Right cardiac atrium (tissue), 5 donors: ENCODE results near the gene SAP30BP. TPM values are rescaled to one million over a fixed set of nuclear protein-coding genes. Genes with fewer than 3 reads are reported as not detected.

Experiments used
- ATAC-seq, 2 donors: fragments of 200-7000 bp; cut with Tn5 transposase; one replicate each; pipeline versions ENCODE4 v1.8.0 to v1.9.1; 2020; ENCODE audit warnings: moderate library complexity in 2 of 2, mild to moderate bottlenecking in 1 of 2
- DNase-seq, 3 donors: peaks; one replicate each; pipeline ENCODE4 v3.0.0-alpha.2; 2020
- H3K27ac ChIP-seq: one replicate; pipeline ENCODE4 v1.5.1; 2013; ENCODE audit warnings: mild to moderate bottlenecking, low read length, control low read depth, moderate library complexity
- H3K27me3 ChIP-seq: one replicate; pipeline ENCODE4 v1.6.1; 2013; ENCODE audit not compliant: control insufficient read depth, insufficient read depth
- H3K4me1 ChIP-seq: one replicate; pipeline ENCODE4 v1.6.1; 2013; ENCODE audit warnings: low read length; ENCODE audit not compliant: control insufficient read depth, insufficient read depth
- H3K4me3 ChIP-seq: one replicate; pipeline ENCODE4 v1.5.1; 2013; ENCODE audit warnings: low read length, control low read depth
- H3K9me3 ChIP-seq: one replicate; pipeline ENCODE4 v1.6.1; 2013; ENCODE audit warnings: low read length; ENCODE audit not compliant: control insufficient read depth
- WGBS: extraction: QIAGEN DNeasy Blood & Tissue Kit; methylation state at CpG from one replicate; pipeline ENCODE4 v1.1.7; 2013; 5-methylcytosine and 5-hydroxymethylcytosine counted together
- intact Hi-C, 4 donors: fragments of 100-400 bp; cut with DNase I; formaldehyde crosslinking; loops; one replicate each; pipeline versions ENCODE4 v1.11.0 to v1.14.0; 2022 to 2023
- long read RNA-seq, 4 donors: library from polyadenylated mRNA; unstranded; transcript quantifications; one replicate each; pipeline ENCODE4 v2.0.0, GENCODE V29; 2020 to 2021
- polyA plus RNA-seq: library from polyadenylated mRNA; stranded (reverse); fragments of 200-250 nt; gene quantifications from one replicate; pipeline ENCODE4 v1.2.3, GENCODE V29; 2013
- total RNA-seq, 4 donors: library from RNA; stranded (reverse); fragmentation: NEBNext Ultra II Directional; extraction: Animal tissue kit (Norgen Biotek cat#: 25700); gene quantifications; one replicate each; pipeline ENCODE4 v1.2.1, GENCODE V29; 2021
- donor health status: healthy with polysubstance abuse.
- donor health status: DM: no; HTN: yes; CAD: no.
- donor health status: DM: no; HTN: no; CAD: no.
- donor health status: DM: no; HTN: yes; CAD: no; lungs with severe emphysema.
- donor health status: DM: yes; HTN: yes; CAD: no.

The SAP30BP gene
- total RNA-seq (10 to 100 TPM; 51.0 to 66.5 (median 56.3) TPM), polyA plus RNA-seq (58.5 TPM)
- long read RNA-seq, donor 1, transcript SAP30BP-225 (11 exons, 2,722 nt): major isoform, 82 of 104 reads
- long read RNA-seq, donor 1, partial matches to known transcripts: 5 of 104 reads
- long read RNA-seq, donor 1, other reads (novel, unspliced or antisense): 13 of 104 reads
- long read RNA-seq, donor 2, transcript SAP30BP-225 (11 exons, 2,722 nt): major isoform, 30 of 37 reads
- long read RNA-seq, donor 2, partial matches to known transcripts: 3 of 37 reads
- long read RNA-seq, donor 2, other reads (novel, unspliced or antisense): 0 of 37 reads
- long read RNA-seq, donor 3, transcript SAP30BP-225 (11 exons, 2,722 nt): major isoform, 116 of 145 reads
- long read RNA-seq, donor 3, partial matches to known transcripts: 5 of 145 reads
- long read RNA-seq, donor 3, other reads (novel, unspliced or antisense): 21 of 145 reads
- long read RNA-seq, donor 4, transcript SAP30BP-225 (11 exons, 2,722 nt): major isoform, 24 of 33 reads
- long read RNA-seq, donor 4, partial matches to known transcripts: 2 of 33 reads
- long read RNA-seq, donor 4, other reads (novel, unspliced or antisense): 6 of 33 reads

DNA sequence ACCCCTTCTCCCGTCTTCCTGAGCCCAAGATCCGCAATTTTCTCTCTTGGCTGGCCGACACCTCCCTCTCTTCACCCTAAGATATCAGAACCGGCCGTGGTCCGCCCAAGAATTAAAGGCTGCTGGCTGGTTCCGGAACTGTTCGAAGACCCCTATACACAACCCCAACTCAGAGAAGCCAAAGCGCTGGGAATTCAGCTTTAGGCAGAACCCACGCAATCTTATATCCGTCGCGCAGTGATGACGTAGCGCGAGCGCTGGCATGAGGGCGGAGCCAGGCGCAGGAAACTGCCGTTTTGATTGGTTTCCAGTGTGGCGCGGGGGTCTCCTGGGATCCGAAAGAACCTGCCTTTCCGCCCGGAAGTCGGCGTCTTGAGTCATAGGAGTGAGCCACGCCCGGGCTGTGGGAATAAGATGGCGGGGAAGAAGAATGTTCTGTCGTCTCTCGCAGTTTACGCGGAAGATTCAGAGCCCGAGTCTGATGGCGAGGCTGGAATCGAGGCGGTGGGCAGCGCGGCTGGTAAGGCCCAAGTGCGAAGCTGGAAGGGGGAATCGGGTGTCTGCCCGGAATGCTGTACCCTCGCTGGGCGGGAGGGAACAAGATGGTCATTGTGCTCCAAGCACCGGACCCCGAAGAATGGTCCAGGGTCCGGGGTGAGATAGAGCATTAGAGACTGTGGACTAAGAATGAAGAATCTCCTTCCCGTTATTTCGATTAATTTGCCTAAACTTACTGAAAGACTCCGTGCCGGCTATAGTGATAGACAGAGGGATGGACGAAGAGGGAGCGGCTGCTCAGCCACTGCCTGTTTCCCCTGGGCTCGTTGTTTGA is at the start of gene SAP30BP, which contains the start of gene RECQL5:
TSS of gene SAP30BP (plus strand) at position 380 of the 832 bp plus-strand sequence. CDS start at position 415, 35 bp downstream.
TSS of gene RECQL5 (minus strand) at position 196 of the 832 bp plus-strand sequence. CDS start 597 bp downstream, outside the sequence.
- Histone ChIP-seq H3K9me3 (no peaks in the 10 kb centered on the region), H3K4me3 (peak within 1 kb of the TSS; percentile 98), H3K4me1 (no peaks in the 10 kb centered on the region), H3K27me3 (no peaks in the 10 kb centered on the region), H3K27ac (peak within 1 kb of the TSS; percentile 96)
- under 1% methylated on average over 55 of the region's 55 CpGs for WGBS
- intact Hi-C loops: loop anchor here in 1 of 4 donors (5.0 kb wide), 1 partner anchor 85 kb away; no protein-coding TSS in a partner anchor
- ATAC-seq: peak; percentile 99
- peak; percentile 98 to 99 (median 99) for DNase-seq

DNA sequence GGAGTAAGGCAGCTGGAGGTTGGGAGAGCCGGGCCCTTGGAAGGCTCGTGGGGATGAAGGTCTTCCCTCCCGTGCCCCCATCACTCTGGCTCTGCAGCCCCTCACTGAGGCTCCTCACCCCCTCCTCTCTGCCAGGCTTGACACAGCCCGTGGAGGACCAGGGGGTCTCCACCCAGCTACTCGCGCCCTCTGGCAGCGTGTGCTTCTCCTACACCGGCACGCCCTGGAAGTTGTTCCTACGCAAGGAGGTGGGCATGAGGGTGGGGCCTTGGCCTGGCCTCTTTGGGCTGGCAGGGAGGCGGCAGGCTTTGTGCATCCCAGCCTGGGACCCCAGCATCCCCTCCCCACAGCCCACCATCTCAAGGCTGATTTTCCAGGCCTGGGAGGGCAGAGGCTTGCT is 49.5 kb upstream of the SAP30BP start:
- peak in 1 of 3 donors; percentile 37 for DNase-seq
- 94% methylated on average over 11 of the region's 11 CpGs for WGBS
- Histone ChIP-seq H3K4me3 (no peak overlapping the region), H3K9me3 (no peaks in the 10 kb centered on the region), H3K27ac (no peak overlapping the region), H3K4me1 (no peaks in the 10 kb centered on the region), H3K27me3 (no peaks in the 10 kb centered on the region)
- intact Hi-C loops: no loop called here
- ATAC-seq: no peak

- intact Hi-C loops: no loop called here
Measured at GRCh38 chr17:75619506-75620431, 47.4 kb upstream of the SAP30BP start.

DNA sequence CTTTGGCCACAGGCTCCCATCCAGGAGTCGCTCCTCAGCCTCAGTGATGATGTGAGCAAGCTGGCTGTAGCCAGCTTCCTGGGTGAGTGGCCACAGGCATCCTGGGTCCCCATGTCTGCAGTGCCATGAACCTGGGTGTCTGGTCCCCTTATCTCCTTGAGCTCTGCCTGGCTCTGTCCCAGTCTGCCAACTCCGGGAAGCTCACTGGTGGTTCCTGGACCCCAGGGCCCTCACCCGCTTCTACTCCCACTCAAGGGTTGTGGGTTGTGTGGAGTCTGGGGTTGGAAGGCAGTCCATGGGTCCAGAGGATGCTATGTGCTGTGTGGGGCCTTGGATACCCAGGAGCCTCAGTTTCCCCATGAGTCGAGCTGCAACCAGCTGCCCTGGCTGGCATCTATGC is 45.6 kb upstream of the SAP30BP start:
- no peaks in the 10 kb centered on the region for H3K27me3 ChIP-seq
- peak in 1 of 3 donors; percentile 18 for DNase-seq
- no peak overlapping the region for H3K4me3 ChIP-seq
- H3K27ac ChIP-seq: no peak overlapping the region
- H3K4me1 ChIP-seq: no peaks in the 10 kb centered on the region
- 86% methylated on average over 4 of the region's 4 CpGs for WGBS
- intact Hi-C loops: no loop called here
- ATAC-seq: no peak
- no peaks in the 10 kb centered on the region for H3K9me3 ChIP-seq

More at GRCh38 chr17:75619506-75620431, 47.4 kb upstream of the SAP30BP start:
- H3K4me3 ChIP-seq: no peak overlapping the region
- no peaks in the 10 kb centered on the region for H3K27me3 ChIP-seq
- no peaks in the 10 kb centered on the region for H3K9me3 ChIP-seq
- WGBS: 88% methylated on average over 36 of the region's 36 CpGs
- H3K4me1 ChIP-seq: no peaks in the 10 kb centered on the region
- ATAC-seq (no peak), DNase-seq (peak in 2 of 3 donors; percentile 55 to 72)
- H3K27ac ChIP-seq: no peak overlapping the region

- WGBS: 81% methylated on average over 8 of the region's 8 CpGs
- DNase-seq: peak in 2 of 3 donors; percentile 8 to 28
- H3K4me3 ChIP-seq: no peak overlapping the region
- ATAC-seq: no peak
- H3K27ac ChIP-seq: no peak overlapping the region
- no peaks in the 10 kb centered on the region for H3K9me3 ChIP-seq
- no peaks in the 10 kb centered on the region for H3K4me1 ChIP-seq
- no peaks in the 10 kb centered on the region for H3K27me3 ChIP-seq
- intact Hi-C loops: no loop called here
Measured at GRCh38 chr17:75622076-75622475, 45.1 kb upstream of the SAP30BP start.

DNA sequence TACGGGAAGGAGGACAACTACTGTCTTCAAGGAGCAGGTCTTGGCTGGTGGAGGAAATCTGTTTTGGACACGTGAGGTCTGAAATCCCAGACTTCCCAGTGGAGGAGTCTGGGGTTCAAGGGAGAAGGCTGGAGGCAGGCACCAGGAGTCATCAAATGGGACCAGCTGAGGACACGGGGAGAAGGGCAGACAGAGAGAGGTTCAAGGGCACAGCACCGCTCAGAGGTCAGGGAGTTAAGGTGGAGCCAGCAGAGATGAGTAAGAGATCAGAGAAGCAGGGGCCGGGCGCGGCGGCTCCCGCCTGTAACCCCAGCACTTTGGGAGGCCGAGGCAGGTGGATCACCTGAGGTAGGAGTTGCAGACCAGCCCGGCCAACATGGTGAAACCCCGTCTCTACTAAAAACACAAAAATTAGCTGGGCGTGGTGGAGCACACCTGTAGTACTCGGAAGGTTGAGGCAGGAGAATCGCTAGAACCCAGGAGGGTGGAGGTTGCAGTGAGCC is 44.3 kb upstream of the SAP30BP start:
- intact Hi-C loops: no loop called here
- Histone ChIP-seq H3K27me3 (no peaks in the 10 kb centered on the region), H3K4me3 (no peak overlapping the region), H3K9me3 (no peaks in the 10 kb centered on the region), H3K4me1 (no peaks in the 10 kb centered on the region), H3K27ac (no peak overlapping the region)
- WGBS: 93% methylated on average over 15 of the region's 15 CpGs
- ATAC-seq: no peak
- peak in 2 of 3 donors; percentile 11 to 39 for DNase-seq

GRCh38 chr17:75623386-75623785 is 43.8 kb upstream of the SAP30BP start:
- no peak overlapping the region for H3K27ac ChIP-seq
- H3K4me3 ChIP-seq: no peak overlapping the region
- intact Hi-C loops: no loop called here
- DNase-seq (no peak), ATAC-seq (no peak)
- WGBS: 86% methylated on average over 9 of the region's 9 CpGs
- no peaks in the 10 kb centered on the region for H3K9me3 ChIP-seq
- H3K4me1 ChIP-seq: no peaks in the 10 kb centered on the region
- no peaks in the 10 kb centered on the region for H3K27me3 ChIP-seq

GRCh38 chr17:75624021-75624420 is 43.1 kb upstream of the SAP30BP start:
- H3K27me3 ChIP-seq: no peaks in the 10 kb centered on the region
- H3K9me3 ChIP-seq: no peaks in the 10 kb centered on the region
- no peak overlapping the region for H3K4me3 ChIP-seq
- H3K27ac ChIP-seq: no peak overlapping the region
- 88% methylated on average over 12 of the region's 12 CpGs for WGBS
- peak in 2 of 3 donors; percentile 44 to 51 for DNase-seq
- H3K4me1 ChIP-seq: no peaks in the 10 kb centered on the region
- no peak for ATAC-seq
- intact Hi-C loops: no loop called here

DNA sequence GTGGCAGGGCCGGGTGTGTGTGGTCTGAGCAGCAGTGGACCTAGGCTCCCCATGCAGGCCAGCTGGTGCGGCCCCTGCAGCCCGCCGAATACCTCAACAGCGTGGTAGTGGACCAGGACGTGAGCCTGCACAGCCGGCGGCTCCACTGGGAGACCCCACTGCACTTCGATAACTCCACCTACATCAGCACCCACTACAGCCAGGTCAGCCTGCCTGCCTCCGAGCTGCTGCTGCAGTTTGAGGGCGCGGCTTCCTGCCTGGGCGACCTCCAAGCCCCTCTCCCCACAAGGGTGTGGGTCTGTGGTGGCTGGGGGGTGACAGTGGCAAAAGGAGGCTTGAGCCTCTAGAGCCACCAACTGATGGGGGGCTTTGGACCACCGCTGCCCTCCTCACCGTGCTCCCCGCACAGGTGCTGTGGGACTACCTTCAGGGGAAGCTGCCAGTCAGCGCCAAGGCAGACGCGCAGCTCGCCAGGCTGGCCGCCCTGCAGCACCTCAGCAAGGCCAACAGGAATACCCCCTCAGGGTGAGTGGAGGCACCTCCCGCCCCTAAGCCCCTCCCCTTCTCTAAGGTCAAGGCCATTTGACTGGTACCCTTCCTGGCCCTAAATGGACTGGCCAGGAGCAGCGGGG is 42.3 kb upstream of the SAP30BP start:
- Histone ChIP-seq H3K9me3 (no peaks in the 10 kb centered on the region), H3K27ac (no peak overlapping the region), H3K4me3 (no peak overlapping the region), H3K27me3 (no peaks in the 10 kb centered on the region), H3K4me1 (no peaks in the 10 kb centered on the region)
- WGBS: 86% methylated on average over 23 of the region's 23 CpGs
- ATAC-seq: no peak
- intact Hi-C loops: no loop called here
- peak in 2 of 3 donors; percentile 43 to 49 for DNase-seq
